B cell (primary cell): ENCODE measurements around the gene ARHGAP30.

ENCODE experiments used
- EZH2 ChIP-seq: IDR thresholded peaks from 2 replicates; pipeline ENCODE4 v1.6.1; 2012; ENCODE audit warnings: borderline replicate concordance, low read depth, mild to moderate bottlenecking, moderate library complexity, low read length; ENCODE audit not compliant: insufficient read depth, poor library complexity, severe bottlenecking
- TF ChIP-seq, protein P1 (sequence below): fragments of 200-600 bp; IDR thresholded peaks from one replicate; pipeline ENCODE4 v1.8.0; 2022; ENCODE audit warnings: antibody characterized with exemption, mild to moderate bottlenecking

DNA sequence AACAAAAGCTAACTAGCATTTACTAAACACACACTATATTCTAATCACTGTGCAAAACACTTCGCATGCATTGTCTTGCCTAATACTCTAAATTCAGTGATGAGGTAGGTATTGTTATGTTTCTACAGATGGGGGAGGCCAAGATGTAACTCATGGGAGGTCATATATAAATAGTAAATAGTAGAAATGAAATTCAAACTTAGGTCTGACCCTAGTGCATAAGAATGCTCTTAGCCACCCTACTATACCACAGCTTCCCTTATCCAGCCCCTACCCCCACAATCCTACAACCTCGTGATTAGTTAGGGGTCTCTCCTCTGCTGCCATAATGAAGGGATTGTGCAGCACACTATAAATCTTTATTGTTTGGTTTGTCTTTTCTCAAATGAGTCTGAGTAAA, 44.9 kb upstream of the ARHGAP30 start:
- TF ChIP-seq, protein P1, sequence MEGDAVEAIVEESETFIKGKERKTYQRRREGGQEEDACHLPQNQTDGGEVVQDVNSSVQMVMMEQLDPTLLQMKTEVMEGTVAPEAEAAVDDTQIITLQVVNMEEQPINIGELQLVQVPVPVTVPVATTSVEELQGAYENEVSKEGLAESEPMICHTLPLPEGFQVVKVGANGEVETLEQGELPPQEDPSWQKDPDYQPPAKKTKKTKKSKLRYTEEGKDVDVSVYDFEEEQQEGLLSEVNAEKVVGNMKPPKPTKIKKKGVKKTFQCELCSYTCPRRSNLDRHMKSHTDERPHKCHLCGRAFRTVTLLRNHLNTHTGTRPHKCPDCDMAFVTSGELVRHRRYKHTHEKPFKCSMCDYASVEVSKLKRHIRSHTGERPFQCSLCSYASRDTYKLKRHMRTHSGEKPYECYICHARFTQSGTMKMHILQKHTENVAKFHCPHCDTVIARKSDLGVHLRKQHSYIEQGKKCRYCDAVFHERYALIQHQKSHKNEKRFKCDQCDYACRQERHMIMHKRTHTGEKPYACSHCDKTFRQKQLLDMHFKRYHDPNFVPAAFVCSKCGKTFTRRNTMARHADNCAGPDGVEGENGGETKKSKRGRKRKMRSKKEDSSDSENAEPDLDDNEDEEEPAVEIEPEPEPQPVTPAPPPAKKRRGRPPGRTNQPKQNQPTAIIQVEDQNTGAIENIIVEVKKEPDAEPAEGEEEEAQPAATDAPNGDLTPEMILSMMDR, result no peak
- no peak for TF ChIP-seq EZH2
